ENCODE measurements around the gene KIAA0513. TPM values are rescaled to one million over a fixed set of nuclear protein-coding genes. Genes with fewer than 3 reads are reported as not detected.

Gene KIAA0513
- polyA plus RNA-seq, 1 donor (not counting 4 experiments of a cell fraction or from before 2014, with no cell fraction given), result 3.3 TPM

GRCh38 chr16:85046931-85047866 is 19.6 kb downstream of the KIAA0513 start:
- dilution Hi-C loops (cut with MboI; ENCODE audit: extremely low pct_ligation_motif_present, low sequenced_read_pairs), result no loop called here
- no peak overlapping the region for H2AFZ ChIP-seq (ENCODE audit: control insufficient read depth, low read length)
- peaks cover 8% of the 10 kb centered on the region for H3K27me3 ChIP-seq (ENCODE audit: control insufficient read depth, extremely low read depth, insufficient read depth, low read length)
- H3K9me3 ChIP-seq (ENCODE audit: control insufficient read depth, low read depth, low read length), result no peaks in the 10 kb centered on the region
- H3K79me2 ChIP-seq (ENCODE audit: control insufficient read depth, insufficient read depth, low read length), result no peaks in the 10 kb centered on the region
- H3K4me2 ChIP-seq (ENCODE audit: control insufficient read depth, extremely low read depth, insufficient read depth, low read depth, low read length), result no peak overlapping the region
- H3K9me1 ChIP-seq (ENCODE audit: control insufficient read depth, extremely low read depth, insufficient read depth, low read length), result no peaks in the 10 kb centered on the region
- no peak overlapping the region for H3K27ac ChIP-seq (ENCODE audit: control insufficient read depth, insufficient read depth, low read length)
- DNase-seq (ENCODE audit: low read depth, low spot score) (no peak), FAIRE-seq (no peak)
- H3K4me1 ChIP-seq (ENCODE audit: control insufficient read depth, extremely low read depth, insufficient read depth, low read length), result no peaks in the 10 kb centered on the region
- no peak overlapping the region for H3K4me3 ChIP-seq (ENCODE audit: control insufficient read depth in 2 of 3, extremely low read depth in 1 of 3, insufficient read depth in 2 of 3, low read depth in 1 of 3, low read length in 3 of 3)
- no peaks in the 10 kb centered on the region for H3K36me3 ChIP-seq (ENCODE audit: control insufficient read depth in 2 of 2, extremely low read depth in 1 of 2, insufficient read depth in 2 of 2, low read length in 2 of 2)
- TF ChIP-seq EZH2 (IDR thresholded peaks at IDR 0.05; ENCODE audit: low read length) (no peak), CTCF (optimal IDR thresholded peaks at IDR 0.05 in 1 of 3, IDR thresholded peaks at IDR 0.05 in 1 of 3, conservative IDR thresholded peaks at IDR 0.05 in 1 of 3; ENCODE audit: extremely low read depth in 1 of 3, insufficient read depth in 2 of 3, low read length in 3 of 3) (no peak)
- H3K9ac ChIP-seq (ENCODE audit: control insufficient read depth, extremely low read depth, insufficient read depth, low read length), result no peak overlapping the region
- no peaks in the 10 kb centered on the region for H4K20me1 ChIP-seq (ENCODE audit: control insufficient read depth, extremely low read depth, insufficient read depth, low read length)

- Histone ChIP-seq H3K79me2 (ENCODE audit: control insufficient read depth, insufficient read depth, low read length) (no peaks in the 10 kb centered on the region), H3K4me1 (ENCODE audit: control insufficient read depth, extremely low read depth, insufficient read depth, low read length) (no peaks in the 10 kb centered on the region), H3K4me3 (ENCODE audit: control insufficient read depth in 2 of 3, extremely low read depth in 1 of 3, insufficient read depth in 2 of 3, low read depth in 1 of 3, low read length in 3 of 3) (no peak overlapping the region), H3K27ac (ENCODE audit: control insufficient read depth, insufficient read depth, low read length) (no peak overlapping the region), H3K36me3 (ENCODE audit: control insufficient read depth in 2 of 2, extremely low read depth in 1 of 2, insufficient read depth in 2 of 2, low read length in 2 of 2) (no peaks in the 10 kb centered on the region), H3K4me2 (ENCODE audit: control insufficient read depth, extremely low read depth, insufficient read depth, low read depth, low read length) (no peak overlapping the region), H3K9ac (ENCODE audit: control insufficient read depth, extremely low read depth, insufficient read depth, low read length) (no peak overlapping the region), H4K20me1 (ENCODE audit: control insufficient read depth, extremely low read depth, insufficient read depth, low read length) (no peaks in the 10 kb centered on the region), H3K27me3 (ENCODE audit: control insufficient read depth, extremely low read depth, insufficient read depth, low read length) (peaks cover 8% of the 10 kb centered on the region), H3K9me3 (ENCODE audit: control insufficient read depth, low read depth, low read length) (no peaks in the 10 kb centered on the region), H3K9me1 (ENCODE audit: control insufficient read depth, extremely low read depth, insufficient read depth, low read length) (no peaks in the 10 kb centered on the region), H2AFZ (ENCODE audit: control insufficient read depth, low read length) (no peak overlapping the region)
- DNase-seq (ENCODE audit: low read depth, low spot score) (no peak), FAIRE-seq (no peak)
- dilution Hi-C loops (cut with MboI; ENCODE audit: extremely low pct_ligation_motif_present, low sequenced_read_pairs), result no loop called here
- TF ChIP-seq EZH2 (IDR thresholded peaks at IDR 0.05; ENCODE audit: low read length) (no peak), CTCF (optimal IDR thresholded peaks at IDR 0.05 in 1 of 3, IDR thresholded peaks at IDR 0.05 in 1 of 3, conservative IDR thresholded peaks at IDR 0.05 in 1 of 3; ENCODE audit: extremely low read depth in 1 of 3, insufficient read depth in 2 of 3, low read length in 3 of 3) (no peak)
These were observed 20.4 kb downstream of the KIAA0513 start for GRCh38 chr16:85047867-85048455.
